ENCODE results near the gene CNR2.

DNA sequence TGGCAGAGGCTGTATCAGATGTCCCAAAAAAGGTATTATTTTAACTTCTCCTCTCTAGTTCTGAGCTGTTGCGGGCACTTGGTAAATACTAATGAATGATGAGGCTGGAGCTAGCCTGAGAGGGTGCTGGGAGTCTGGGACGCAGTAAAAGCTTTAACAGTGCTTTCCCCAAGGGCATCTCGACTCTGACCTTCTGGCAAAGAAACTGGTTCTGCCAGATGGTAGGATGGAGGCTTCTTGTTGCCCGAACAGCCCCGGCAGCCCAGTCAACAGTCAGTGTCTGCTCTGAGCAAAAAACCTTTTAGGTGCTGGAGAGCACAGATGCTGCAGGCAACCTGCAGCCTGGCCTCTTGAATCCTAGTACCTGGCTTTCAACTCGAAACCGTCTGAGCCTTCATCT, 43.9 kb upstream of the CNR2 start:
- no peak for TF ChIP-seq SP1 (IDR thresholded peaks at IDR 0.05)
- TF ChIP-seq CTBP1 (IDR thresholded peaks at IDR 0.05; ENCODE audit: borderline replicate concordance): no peak

All from HEK293T (cell line).